Breast epithelium (tissue), 4 donors: ENCODE measurements around the gene IGF2. TPM values are rescaled to one million over a fixed set of nuclear protein-coding genes. Genes with fewer than 3 reads are reported as not detected.
"Not testable (repeated sequence)": the region's sequence is repeated elsewhere in the genome, so short reads cannot be mapped to it uniquely, and the experiment has no call there.

ENCODE experiments used
- DNase-seq, 2 donors: peaks; one replicate each; pipeline ENCODE4 v3.0.0-alpha.2; 2019; ENCODE audit warnings: low spot score in 2 of 2
- H3K27ac ChIP-seq, 2 donors: fragments of 200-600 bp; sonication (generic) in 1 of 2; one replicate each; pipeline ENCODE4 v1.5.1; 2016 to 2019; ENCODE audit warnings: mild to moderate bottlenecking in 1 of 2
- H3K27me3 ChIP-seq, 2 donors: fragments of 200-600 bp; sonication (generic) in 1 of 2; one replicate each; pipeline versions ENCODE4 v1.5.1 to v1.6.0; 2017 to 2019; ENCODE audit warnings: control low read depth in 1 of 2, mild to moderate bottlenecking in 1 of 2
- H3K36me3 ChIP-seq: fragments of 200-600 bp; one replicate; pipeline ENCODE4 v1.5.1; 2019
- H3K4me1 ChIP-seq, 2 donors: fragments of 200-600 bp; sonication (generic); one replicate each; pipeline ENCODE4 v1.5.1; 2016 to 2019; ENCODE audit warnings: control low read depth in 1 of 2
- H3K4me3 ChIP-seq, 3 donors: fragments of 200-600 bp; sonication (generic); 1 replicate in 2 of 3; 2 replicates in 1 of 3; pipeline ENCODE4 v1.5.1; 2016 to 2019; ENCODE audit warnings: mild to moderate bottlenecking in 3 of 3, moderate library complexity in 2 of 3
- H3K9me3 ChIP-seq, 2 donors: fragments of 200-600 bp; sonication (generic) in 1 of 2; one replicate each; pipeline ENCODE4 v1.5.1; 2016 to 2019; ENCODE audit warnings: control low read depth in 1 of 2
- POLR2A ChIP-seq: fragments of 450-650 bp; IDR thresholded peaks from one replicate; pipeline ENCODE4 v1.6.1; 2016; ENCODE audit warnings: antibody characterized with exemption, mild to moderate bottlenecking, moderate library complexity
- POLR2AphosphoS5 ChIP-seq, 3 donors: sonication (generic); formaldehyde crosslinking; IDR thresholded peaks; one replicate each; pipeline ENCODE4 v1.6.1; 2017; ENCODE audit warnings: antibody characterized with exemption in 3 of 3
- intact Hi-C: fragments of 100-400 bp; cut with DNase I; formaldehyde crosslinking; loops from one replicate; pipeline ENCODE4 v1.15.1; 2023; ENCODE audit warnings: low total_unique reads
- total RNA-seq, 3 donors: library from RNA; depleted of rRNA; stranded (reverse); fragments of >200 nt; gene quantifications; one replicate each; pipeline ENCODE4 v1.1.0, GENCODE V29; 2016
- TF ChIP-seq, protein P1 (sequence below), 3 donors: fragments of 450-650 bp; IDR thresholded peaks; one replicate each; pipeline ENCODE4 v1.5.1; 2016 to 2017; ENCODE audit warnings: antibody characterized with exemption in 3 of 3, mild to moderate bottlenecking in 3 of 3, moderate library complexity in 3 of 3

The IGF2 gene
- total RNA-seq, 3 donors from 2014 or later: 13.6 to 65.7 (median 65.2) TPM

- Histone ChIP-seq H3K27ac (no peak overlapping the region), H3K4me3 (no peak overlapping the region), H3K27me3 (peaks cover 0 to 7% of the 10 kb centered on the region in 2 donors), H3K9me3 (no peaks in the 10 kb centered on the region), H3K36me3 (no peaks in the 10 kb centered on the region), H3K4me1 (no peaks in the 10 kb centered on the region)
- DNase-seq: no peak
- intact Hi-C loops: no loop called here
- TF ChIP-seq, protein P1, sequence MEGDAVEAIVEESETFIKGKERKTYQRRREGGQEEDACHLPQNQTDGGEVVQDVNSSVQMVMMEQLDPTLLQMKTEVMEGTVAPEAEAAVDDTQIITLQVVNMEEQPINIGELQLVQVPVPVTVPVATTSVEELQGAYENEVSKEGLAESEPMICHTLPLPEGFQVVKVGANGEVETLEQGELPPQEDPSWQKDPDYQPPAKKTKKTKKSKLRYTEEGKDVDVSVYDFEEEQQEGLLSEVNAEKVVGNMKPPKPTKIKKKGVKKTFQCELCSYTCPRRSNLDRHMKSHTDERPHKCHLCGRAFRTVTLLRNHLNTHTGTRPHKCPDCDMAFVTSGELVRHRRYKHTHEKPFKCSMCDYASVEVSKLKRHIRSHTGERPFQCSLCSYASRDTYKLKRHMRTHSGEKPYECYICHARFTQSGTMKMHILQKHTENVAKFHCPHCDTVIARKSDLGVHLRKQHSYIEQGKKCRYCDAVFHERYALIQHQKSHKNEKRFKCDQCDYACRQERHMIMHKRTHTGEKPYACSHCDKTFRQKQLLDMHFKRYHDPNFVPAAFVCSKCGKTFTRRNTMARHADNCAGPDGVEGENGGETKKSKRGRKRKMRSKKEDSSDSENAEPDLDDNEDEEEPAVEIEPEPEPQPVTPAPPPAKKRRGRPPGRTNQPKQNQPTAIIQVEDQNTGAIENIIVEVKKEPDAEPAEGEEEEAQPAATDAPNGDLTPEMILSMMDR (IDR thresholded peaks at IDR 0.05): no peak
- TF ChIP-seq POLR2A (no peak), POLR2AphosphoS5 (IDR thresholded peaks at IDR 0.05) (no peak)
Observed at GRCh38 chr11:2178906-2179494, 39.8 kb upstream of the IGF2 start.

- H3K9me3 ChIP-seq, DNase-seq, H3K4me1 ChIP-seq, H3K27me3 ChIP-seq, H3K27ac ChIP-seq, H3K4me3 ChIP-seq, H3K36me3 ChIP-seq, intact Hi-C loops: not testable (repeated sequence)
Observed at GRCh38 chr11:2178055-2178773, 39.0 kb upstream of the IGF2 start.

- Histone ChIP-seq H3K36me3 (no peaks in the 10 kb centered on the region), H3K27me3 (peaks cover 0 to 6% of the 10 kb centered on the region in 2 donors), H3K27ac (no peak overlapping the region), H3K4me3 (no peak overlapping the region), H3K4me1 (no peaks in the 10 kb centered on the region), H3K9me3 (no peaks in the 10 kb centered on the region)
- no peak for TF ChIP-seq POLR2AphosphoS5 (IDR thresholded peaks at IDR 0.05)
- TF ChIP-seq, protein P1 (IDR thresholded peaks at IDR 0.05): no peak
- no peak for TF ChIP-seq POLR2A
- intact Hi-C loops: no loop called here
- DNase-seq: no peak
Observed at GRCh38 chr11:2177076-2177475, 37.9 kb upstream of the IGF2 start.

DNA sequence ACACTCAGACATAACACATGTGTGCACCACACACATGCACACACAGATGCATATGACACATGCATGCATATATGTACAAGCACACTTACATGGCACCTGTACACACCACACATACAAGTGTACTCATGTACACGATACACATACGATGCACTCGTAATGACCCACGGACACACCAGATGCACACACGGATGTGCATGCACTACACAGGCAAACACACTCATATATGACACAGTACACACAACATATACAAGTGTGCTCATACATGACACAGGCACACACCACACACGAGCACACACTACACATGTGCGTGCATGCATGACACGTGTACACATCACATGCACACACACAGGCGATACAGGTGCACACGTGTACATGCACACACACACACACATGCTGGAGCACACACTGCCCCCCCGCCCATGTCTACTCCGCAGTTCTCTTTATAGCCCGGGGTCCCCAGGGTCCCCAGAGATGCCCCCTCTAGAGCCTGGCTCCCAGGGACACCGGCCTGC lies 37.3 kb upstream of the IGF2 start:
- Histone ChIP-seq H3K9me3 (no peaks in the 10 kb centered on the region), H3K27me3 (peaks cover 0 to 4% of the 10 kb centered on the region in 2 donors), H3K4me1 (no peaks in the 10 kb centered on the region), H3K36me3 (no peaks in the 10 kb centered on the region), H3K27ac (no peak overlapping the region), H3K4me3 (no peak overlapping the region)
- no peak for TF ChIP-seq POLR2A
- TF ChIP-seq, protein P1 (IDR thresholded peaks at IDR 0.05): no peak
- TF ChIP-seq POLR2AphosphoS5 (IDR thresholded peaks at IDR 0.05): no peak
- intact Hi-C loops: no loop called here
- DNase-seq: no peak

- no peaks in the 10 kb centered on the region for H3K9me3 ChIP-seq
- no peak overlapping the region for H3K4me3 ChIP-seq
- H3K36me3 ChIP-seq: no peaks in the 10 kb centered on the region
- TF ChIP-seq, protein P1 (IDR thresholded peaks at IDR 0.05): no peak
- no peak for TF ChIP-seq POLR2AphosphoS5 (IDR thresholded peaks at IDR 0.05)
- no peak for TF ChIP-seq POLR2A
- no peak overlapping the region for H3K27ac ChIP-seq
- peaks cover 0 to 4% of the 10 kb centered on the region in 2 donors for H3K27me3 ChIP-seq
- H3K4me1 ChIP-seq: no peaks in the 10 kb centered on the region
- no peak for DNase-seq
- intact Hi-C loops: no loop called here
Observed at GRCh38 chr11:2175659-2176058, 36.5 kb upstream of the IGF2 start.
